ACC112 (cell line): ENCODE measurements around the gene RCN1.
"Not testable (repeated sequence)": the region's sequence is repeated elsewhere in the genome, so short reads cannot be mapped to it uniquely, and the experiment has no call there.

Source experiments
- H2AFZ ChIP-seq: fragments of 200-600 bp; sonication (generic); one replicate; pipeline ENCODE4 v1.6.0; 2017; ENCODE audit warnings: antibody characterized with exemption, low read length; ENCODE audit not compliant: unreplicated experiment
- H3K27ac ChIP-seq: fragments of 200-600 bp; sonication (generic); 2 replicates; pipeline ENCODE4 v1.5.1; 2014; ENCODE audit warnings: low read depth, mild to moderate bottlenecking, antibody characterized with exemption, low read length, moderate library complexity
- H3K27me3 ChIP-seq: fragments of 200-600 bp; sonication (generic); 2 replicates; pipeline ENCODE4 v1.6.1; 2014; ENCODE audit warnings: mild to moderate bottlenecking, antibody characterized with exemption, low read length, moderate library complexity, mixed read lengths; ENCODE audit not compliant: insufficient read depth
- H3K36me3 ChIP-seq: fragments of 200-600 bp; sonication (generic); 2 replicates; pipeline ENCODE4 v1.6.1; 2016; ENCODE audit warnings: mild to moderate bottlenecking, antibody characterized with exemption, low read length, moderate library complexity, mixed read lengths; ENCODE audit not compliant: insufficient read depth
- H3K4me1 ChIP-seq: fragments of 200-600 bp; sonication (generic); one replicate; pipeline ENCODE4 v1.6.1; 2016; ENCODE audit warnings: low read length, mixed read lengths; ENCODE audit not compliant: insufficient read depth, unreplicated experiment, control insufficient read depth
- H3K4me3 ChIP-seq: fragments of 200-600 bp; sonication (generic); 2 replicates; pipeline ENCODE4 v1.5.1; 2014; ENCODE audit warnings: mild to moderate bottlenecking, low read depth, low read length
- H3K79me2 ChIP-seq: fragments of 200-600 bp; sonication (generic); one replicate; pipeline ENCODE4 v1.6.0; 2016; ENCODE audit warnings: low read length; ENCODE audit not compliant: control insufficient read depth, unreplicated experiment, insufficient read depth

Gene RCN1

GRCh38 chr11:32062540-32062939 is 28.3 kb upstream of the RCN1 start:
- Histone ChIP-seq H3K4me1 (no peaks in the 10 kb centered on the region), H3K27ac (no peak overlapping the region), H3K79me2 (no peaks in the 10 kb centered on the region), H3K27me3 (peaks cover 77% of the 10 kb centered on the region), H3K4me3 (no peak overlapping the region), H2AFZ (no peak overlapping the region), H3K36me3 (no peaks in the 10 kb centered on the region)

- H3K27me3 ChIP-seq, result peaks cover 77% of the 10 kb centered on the region
- not testable (repeated sequence) for H3K4me3 ChIP-seq, H3K27ac ChIP-seq, H3K4me1 ChIP-seq, H3K36me3 ChIP-seq, H2AFZ ChIP-seq, H3K79me2 ChIP-seq
Measured at GRCh38 chr11:32063031-32063430, 27.8 kb upstream of the RCN1 start.

DNA sequence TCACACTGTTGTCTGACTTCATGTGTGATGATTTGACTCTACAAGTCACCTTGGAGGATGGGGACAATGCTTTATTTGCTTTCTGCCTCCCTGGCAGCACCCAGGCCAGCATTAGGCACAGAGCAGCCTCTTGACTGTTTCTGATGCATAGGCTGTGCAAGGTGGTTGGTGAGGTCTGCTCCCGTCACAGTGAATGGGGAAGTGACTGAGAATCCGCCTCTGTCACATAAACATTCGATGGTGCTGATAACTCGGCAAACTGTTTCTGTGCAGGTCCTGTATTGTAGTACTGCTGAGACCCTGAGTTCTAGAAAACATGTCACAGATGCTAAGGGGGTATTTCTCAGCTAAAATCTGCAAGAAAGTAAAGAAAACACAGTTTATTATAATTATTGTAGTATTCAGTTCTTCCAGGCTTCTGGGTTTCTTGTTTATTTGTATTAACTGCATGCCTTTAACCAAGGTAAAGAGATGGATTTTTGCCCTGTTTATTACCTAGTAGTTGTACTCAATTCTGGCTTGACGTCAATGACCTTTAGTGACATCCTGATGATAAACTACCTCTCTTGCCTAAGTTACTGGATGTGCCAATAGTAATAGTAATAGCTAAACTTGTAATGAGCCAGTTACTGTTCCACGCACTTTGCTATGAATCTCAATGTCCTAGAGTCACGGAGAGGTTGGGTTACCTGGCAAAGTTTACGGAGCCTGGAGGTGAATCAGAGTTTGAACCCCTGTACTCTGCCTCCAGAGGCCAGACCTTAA is 24.8 kb upstream of the RCN1 start:
- Histone ChIP-seq H3K4me1 (no peaks in the 10 kb centered on the region), H3K4me3 (no peak overlapping the region), H3K27me3 (peaks cover 86% of the 10 kb centered on the region), H2AFZ (no peak overlapping the region), H3K27ac (no peak overlapping the region), H3K36me3 (no peaks in the 10 kb centered on the region), H3K79me2 (no peaks in the 10 kb centered on the region)

GRCh38 chr11:32068134-32068870 is 22.6 kb upstream of the RCN1 start:
- H3K27me3 ChIP-seq, result peaks cover 72% of the 10 kb centered on the region
- H2AFZ ChIP-seq, result no peak overlapping the region
- no peak overlapping the region for H3K27ac ChIP-seq
- no peak overlapping the region for H3K4me3 ChIP-seq
- H3K4me1 ChIP-seq, result no peaks in the 10 kb centered on the region
- no peaks in the 10 kb centered on the region for H3K36me3 ChIP-seq
- no peaks in the 10 kb centered on the region for H3K79me2 ChIP-seq

DNA sequence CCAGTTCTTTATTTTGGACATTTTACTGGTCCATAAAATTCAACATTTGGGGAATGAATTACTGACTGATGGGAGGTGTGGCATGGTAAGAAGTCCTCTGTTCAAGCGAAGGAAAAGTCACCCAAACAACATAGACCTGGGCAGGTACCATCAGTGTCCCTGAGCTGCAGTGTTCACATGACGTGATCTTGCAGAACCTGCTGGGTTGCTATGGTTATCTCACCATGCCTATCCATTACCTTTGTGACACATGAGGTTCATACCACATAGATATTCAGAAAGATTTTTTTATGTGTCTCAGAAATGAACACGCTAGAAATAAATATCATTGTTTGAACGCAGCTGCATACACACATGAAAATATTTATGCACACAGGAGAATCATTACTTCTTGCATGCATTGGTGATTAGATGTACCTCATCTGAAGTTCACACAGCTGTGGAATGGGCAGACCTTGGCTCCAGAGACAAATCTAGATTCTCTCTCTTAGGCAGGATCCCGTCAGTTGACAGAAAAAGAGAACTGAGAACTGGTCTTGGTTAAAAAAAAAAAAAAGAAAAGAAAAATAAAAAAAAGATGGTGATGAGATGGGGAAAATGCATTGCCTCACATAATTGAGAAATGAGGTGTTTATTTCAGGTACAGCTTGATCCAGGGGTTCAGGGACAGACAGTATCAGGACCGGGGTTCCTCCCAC is 21.4 kb upstream of the RCN1 start:
- no peak overlapping the region for H2AFZ ChIP-seq
- H3K4me3 ChIP-seq, result no peak overlapping the region
- no peaks in the 10 kb centered on the region for H3K4me1 ChIP-seq
- no peaks in the 10 kb centered on the region for H3K79me2 ChIP-seq
- H3K27me3 ChIP-seq, result peaks cover 65% of the 10 kb centered on the region
- H3K27ac ChIP-seq, result no peak overlapping the region
- H3K36me3 ChIP-seq, result no peaks in the 10 kb centered on the region

- no peaks in the 10 kb centered on the region for H3K4me1 ChIP-seq
- no peak overlapping the region for H2AFZ ChIP-seq
- no peaks in the 10 kb centered on the region for H3K79me2 ChIP-seq
- H3K27ac ChIP-seq, result no peak overlapping the region
- peaks cover 54% of the 10 kb centered on the region for H3K27me3 ChIP-seq
- H3K4me3 ChIP-seq, result no peak overlapping the region
- H3K36me3 ChIP-seq, result no peaks in the 10 kb centered on the region
Measured at GRCh38 chr11:32070692-32071091, 20.2 kb upstream of the RCN1 start.

- H3K36me3 ChIP-seq, result no peaks in the 10 kb centered on the region
- H3K27ac ChIP-seq, result no peak overlapping the region
- H3K4me3 ChIP-seq, result no peak overlapping the region
- H2AFZ ChIP-seq, result no peak overlapping the region
- H3K27me3 ChIP-seq, result peaks cover 44% of the 10 kb centered on the region
- H3K79me2 ChIP-seq, result no peaks in the 10 kb centered on the region
- no peaks in the 10 kb centered on the region for H3K4me1 ChIP-seq
Measured at GRCh38 chr11:32071811-32072210, 19.1 kb upstream of the RCN1 start.

GRCh38 chr11:32072872-32073643 is 17.8 kb upstream of the RCN1 start:
- Histone ChIP-seq H3K4me1 (no peaks in the 10 kb centered on the region), H3K36me3 (no peaks in the 10 kb centered on the region), H3K27me3 (peaks cover 32% of the 10 kb centered on the region), H3K27ac (no peak overlapping the region), H3K4me3 (no peak overlapping the region), H2AFZ (no peak overlapping the region), H3K79me2 (no peaks in the 10 kb centered on the region)

- H2AFZ ChIP-seq, result no peak overlapping the region
- no peaks in the 10 kb centered on the region for H3K79me2 ChIP-seq
- peaks cover 26% of the 10 kb centered on the region for H3K27me3 ChIP-seq
- no peak overlapping the region for H3K4me3 ChIP-seq
- H3K4me1 ChIP-seq, result no peaks in the 10 kb centered on the region
- H3K36me3 ChIP-seq, result no peaks in the 10 kb centered on the region
- H3K27ac ChIP-seq, result no peak overlapping the region
Measured at GRCh38 chr11:32073644-32074026, 17.2 kb upstream of the RCN1 start.

GRCh38 chr11:32079553-32079952 is 11.3 kb upstream of the RCN1 start:
- H3K36me3 ChIP-seq, result no peaks in the 10 kb centered on the region
- no peak overlapping the region for H3K4me3 ChIP-seq
- peaks cover 14% of the 10 kb centered on the region for H3K4me1 ChIP-seq
- H3K27ac ChIP-seq, result no peak overlapping the region
- H3K79me2 ChIP-seq, result no peaks in the 10 kb centered on the region
- H3K27me3 ChIP-seq, result no peaks in the 10 kb centered on the region
- no peak overlapping the region for H2AFZ ChIP-seq
